GM19395 (cell line): ENCODE measurements around the gene HYAL2.

Experiments used
- ATAC-seq: cut with Tn5 transposase; IDR thresholded peaks from one replicate; pipeline ENCODE4 v1.9.1; 2021; ENCODE audit warnings: mild to moderate bottlenecking, moderate library complexity; ENCODE audit not compliant: unreplicated experiment

HYAL2 gene

DNA sequence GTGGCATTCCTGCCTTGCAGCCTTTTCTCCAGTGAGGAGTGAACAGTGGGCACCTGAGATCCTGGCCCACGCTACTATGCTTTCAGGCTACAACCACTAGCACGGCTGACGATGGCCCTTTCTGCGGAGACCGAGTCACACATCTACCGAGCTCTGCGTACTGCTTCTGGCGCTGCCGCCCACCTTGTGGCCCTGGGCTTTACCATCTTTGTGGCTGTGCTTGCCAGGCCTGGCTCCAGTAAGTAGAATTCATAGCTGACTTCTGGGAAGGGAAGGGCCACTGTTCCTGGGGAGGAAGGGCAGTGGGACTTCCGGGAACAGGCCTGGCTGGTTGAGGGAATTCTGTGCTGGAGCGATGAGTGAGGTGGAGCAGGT lies 28.8 kb upstream of the HYAL2 start:
- ATAC-seq, result no peak

DNA sequence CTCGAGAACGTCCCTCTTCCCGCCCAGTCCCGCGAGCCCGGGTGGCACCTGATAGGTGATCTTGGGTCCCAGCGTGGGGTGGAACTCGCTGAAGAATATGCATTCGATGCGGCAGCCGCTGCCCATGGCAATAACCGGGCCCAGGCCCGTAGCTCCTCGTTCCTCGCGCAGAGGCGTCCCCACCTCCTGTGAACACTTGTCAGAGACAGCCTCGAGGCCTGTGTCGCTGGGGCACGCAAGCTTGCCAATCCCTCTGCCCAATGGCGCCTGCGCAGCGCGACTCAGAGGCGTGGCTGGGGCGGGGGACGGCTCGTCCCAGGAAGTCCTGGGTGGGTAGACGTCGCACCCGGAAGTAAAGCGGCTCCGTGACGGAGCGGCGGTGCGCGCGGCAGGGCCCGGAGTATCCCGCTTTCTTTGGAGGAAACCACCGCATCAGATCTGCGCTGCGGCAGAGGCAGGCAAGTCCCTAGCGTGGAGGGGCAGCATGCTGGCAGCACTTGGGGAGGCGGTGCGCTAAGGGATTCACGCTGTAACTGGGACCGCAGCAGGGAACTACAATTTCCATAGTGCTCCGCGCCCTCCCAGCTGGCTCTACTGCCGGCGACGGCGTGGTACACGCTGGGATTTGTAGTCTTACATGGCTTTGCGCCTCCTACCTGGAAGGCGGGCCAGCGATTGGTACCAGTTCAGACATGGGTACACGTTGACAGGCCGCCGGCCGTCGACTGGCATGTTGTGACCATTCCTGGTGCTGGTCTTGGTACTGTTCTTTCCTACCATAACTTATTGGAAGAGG lies 28.2 kb upstream of the HYAL2 start, which contains the start of the genes CYB561D2 and NPRL2:
CYB561D2 (plus strand) TSS at position 336 of the 796 bp plus-strand sequence. CDS start 572 bp downstream, outside the sequence.
NPRL2 (minus strand) TSS at position 249 of the 796 bp plus-strand sequence; CDS start at position 126, 123 bp downstream.
- peak; percentile 86 for ATAC-seq

DNA sequence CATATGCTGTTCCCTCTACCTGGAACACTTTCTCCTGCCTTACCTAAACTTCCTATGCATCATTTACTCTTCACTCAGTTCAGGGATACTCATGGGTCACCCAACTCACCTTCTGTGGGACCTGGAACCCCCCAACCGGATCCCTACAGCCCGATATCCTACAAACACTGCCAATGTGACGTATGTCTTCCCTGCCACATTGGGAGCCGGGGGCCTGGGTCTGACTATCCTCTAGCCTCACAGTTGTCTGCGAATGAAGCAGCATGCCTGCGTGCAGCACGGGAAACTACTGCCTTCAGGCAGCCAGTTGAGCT lies 27.6 kb upstream of the HYAL2 start:
- no peak for ATAC-seq

DNA sequence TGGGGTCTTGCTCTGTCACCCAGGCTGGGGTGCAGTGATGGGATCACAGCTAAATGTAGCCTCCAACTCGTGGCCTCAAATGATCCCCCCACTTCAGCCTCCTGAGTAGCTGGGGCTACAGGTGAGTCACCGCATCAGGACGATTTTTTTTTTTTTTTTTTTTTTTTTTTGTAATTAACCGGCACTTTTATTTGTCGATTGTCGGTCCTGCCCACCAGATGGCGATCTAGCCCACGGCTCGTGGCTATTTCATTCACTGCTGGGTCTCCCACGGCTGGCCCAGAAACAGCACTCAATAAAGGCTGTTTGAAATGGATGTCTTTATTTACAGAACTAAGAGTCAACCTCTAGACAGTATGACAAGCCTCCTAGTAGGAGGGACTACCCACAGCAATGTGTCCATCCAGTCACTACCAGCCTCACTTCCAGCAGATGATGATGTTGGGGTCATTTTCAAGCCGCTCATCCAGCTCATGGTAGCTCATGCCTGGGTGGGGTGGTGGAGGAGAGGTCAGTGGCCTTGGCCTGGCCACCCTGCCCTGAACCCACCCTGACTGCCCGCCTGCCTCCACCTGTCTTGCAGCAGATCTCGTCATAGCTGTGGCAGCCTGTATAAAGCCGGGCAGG lies 24.8 kb upstream of the HYAL2 start:
- no peak for ATAC-seq

DNA sequence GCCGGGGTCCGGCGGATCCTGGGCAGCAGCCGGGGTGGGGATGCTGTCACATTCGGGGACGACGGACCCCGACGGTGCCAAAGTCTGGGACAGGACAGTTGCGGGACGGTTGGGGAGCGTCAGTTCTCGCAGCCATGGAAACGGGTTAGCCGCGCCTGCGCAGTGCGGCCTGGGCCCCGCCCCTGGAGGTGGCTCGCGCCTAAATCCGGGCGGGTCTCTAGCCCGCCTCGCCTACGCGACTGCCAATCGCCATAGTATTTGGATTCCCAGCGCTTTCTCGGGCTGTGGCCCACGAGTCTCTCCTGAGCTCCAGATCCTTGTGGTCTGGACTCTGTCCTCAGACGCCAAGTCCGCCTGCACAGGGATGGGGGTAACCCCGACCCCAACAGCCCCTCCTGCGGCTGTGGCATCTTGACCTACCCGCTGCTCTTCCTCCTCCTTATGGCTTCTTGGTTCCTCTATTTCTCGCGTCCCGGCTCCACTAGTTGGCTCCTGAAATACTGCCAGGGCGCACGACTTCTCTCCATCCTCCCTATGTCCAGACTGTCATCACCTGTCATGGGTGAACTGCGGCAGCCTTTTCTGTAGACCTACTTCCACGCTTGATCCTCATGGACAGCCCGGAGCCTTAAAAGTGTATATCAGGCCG lies 23.2 kb upstream of the HYAL2 start, which contains the start of gene ZMYND10:
ZMYND10 (minus strand) TSS at position 147 of the 649 bp plus-strand sequence. CDS start 153 bp downstream, outside the sequence.
- no peak for ATAC-seq

DNA sequence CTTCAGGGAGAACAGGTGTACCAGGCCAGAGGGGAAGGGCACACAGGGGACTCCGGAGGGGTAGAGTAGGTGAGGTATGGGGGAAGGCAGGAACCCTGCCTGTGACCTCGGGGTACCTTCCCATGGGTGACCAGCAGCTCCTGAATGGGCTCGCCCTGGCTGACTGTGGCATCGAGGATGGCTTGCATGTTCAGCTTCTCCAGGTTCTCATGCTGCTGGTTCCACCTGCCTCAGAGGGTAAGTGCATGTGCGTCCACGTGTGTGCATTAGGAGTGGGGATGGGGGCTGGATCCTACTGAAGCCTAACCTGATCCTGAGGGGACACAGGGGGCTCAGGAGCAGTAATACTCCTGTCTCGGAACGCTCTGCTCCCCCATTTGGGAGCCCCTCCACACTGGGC lies 22.5 kb upstream of the HYAL2 start:
- no peak for ATAC-seq

DNA sequence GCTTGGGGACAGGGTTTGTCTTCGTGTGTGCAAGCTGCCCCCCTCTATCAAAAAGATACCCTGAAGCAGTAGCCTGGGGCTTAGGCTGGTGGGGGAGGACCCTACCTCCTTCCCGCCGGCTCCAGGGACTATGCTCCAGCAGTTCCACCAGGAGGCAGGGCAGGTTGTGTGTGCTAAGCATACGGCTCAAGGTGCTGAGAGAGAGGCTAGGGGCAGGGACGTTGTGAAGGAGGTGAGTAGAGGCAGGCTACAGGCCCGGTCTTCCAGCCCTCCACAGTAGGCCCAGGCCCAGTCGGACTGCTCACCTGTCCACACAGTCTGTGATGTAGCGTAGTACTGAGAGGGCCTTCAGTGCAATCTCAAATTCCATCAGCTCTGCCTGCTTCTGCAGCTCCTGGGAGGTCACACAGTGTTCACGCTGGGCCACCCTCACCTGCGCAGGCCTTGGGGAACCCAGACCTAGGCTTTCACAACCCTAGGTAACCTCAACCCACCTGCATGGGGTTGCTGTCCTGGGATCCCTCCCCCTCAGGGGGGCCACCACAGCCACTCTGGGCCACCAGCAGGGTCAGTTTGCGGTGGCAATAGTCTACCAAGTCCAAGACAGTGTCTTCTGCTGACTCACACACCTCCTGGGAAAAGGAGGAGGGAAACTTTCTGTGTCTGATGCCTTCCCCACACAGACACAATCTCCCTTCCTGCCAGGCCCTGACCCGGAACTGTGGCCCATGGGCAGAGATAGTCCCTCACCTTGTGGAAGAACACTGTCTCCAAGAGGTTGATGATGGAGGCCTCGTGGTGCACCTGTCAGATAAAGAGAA lies 20.5 kb upstream of the HYAL2 start:
- no peak for ATAC-seq

DNA sequence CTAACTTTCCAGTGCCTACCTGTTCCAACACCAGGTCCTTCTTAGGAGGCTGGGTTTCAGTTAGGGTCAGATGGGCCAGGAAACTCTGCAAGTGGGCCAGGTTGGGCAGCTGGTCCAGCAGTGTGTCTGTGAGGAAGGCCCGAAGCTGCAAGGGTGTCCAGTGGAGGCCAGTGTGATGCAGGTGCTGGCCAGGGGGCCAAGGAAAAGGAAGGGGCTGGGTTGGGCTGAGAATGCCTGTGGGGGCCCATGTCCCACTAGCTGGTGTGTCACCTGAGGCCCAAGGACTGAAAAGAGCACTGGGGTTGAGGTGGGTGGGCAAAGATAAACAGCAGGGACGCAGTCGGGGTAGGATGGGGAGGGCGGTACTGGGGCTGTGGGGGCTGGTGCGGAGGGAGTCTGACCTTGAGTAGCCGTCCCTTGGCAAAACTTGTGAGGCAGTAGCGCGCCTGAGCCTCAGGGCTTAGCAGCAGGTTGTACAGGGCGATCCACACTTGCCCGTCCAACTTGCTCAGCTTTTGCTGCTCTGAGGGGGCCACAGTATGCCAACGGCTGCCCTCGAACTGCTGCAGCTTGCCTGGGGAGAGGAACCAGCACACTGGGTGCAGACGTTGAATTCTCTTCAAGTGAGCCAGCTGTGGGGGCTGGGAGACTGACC lies 19.6 kb upstream of the HYAL2 start:
- ATAC-seq, result no peak

DNA sequence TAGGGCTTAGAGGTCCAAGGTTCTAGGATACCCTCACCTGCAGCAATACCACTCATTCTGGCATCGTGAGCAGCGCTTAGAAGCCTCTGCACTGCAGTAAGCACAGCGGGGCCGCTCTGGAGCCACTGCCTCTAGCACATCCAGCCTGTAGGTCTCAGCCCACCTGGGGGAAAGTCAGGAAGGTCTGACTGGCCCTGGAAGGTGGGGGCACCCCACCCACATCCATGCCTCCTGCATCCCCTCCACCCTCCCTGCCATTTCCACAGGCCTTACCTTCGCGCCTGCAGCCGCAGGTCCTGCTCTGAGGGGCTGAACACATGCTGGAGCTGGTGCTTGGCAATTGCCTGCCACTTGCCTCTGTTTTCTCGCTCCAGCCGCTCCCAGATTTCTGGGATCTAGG lies 19.0 kb upstream of the HYAL2 start:
- ATAC-seq, result no peak

DNA sequence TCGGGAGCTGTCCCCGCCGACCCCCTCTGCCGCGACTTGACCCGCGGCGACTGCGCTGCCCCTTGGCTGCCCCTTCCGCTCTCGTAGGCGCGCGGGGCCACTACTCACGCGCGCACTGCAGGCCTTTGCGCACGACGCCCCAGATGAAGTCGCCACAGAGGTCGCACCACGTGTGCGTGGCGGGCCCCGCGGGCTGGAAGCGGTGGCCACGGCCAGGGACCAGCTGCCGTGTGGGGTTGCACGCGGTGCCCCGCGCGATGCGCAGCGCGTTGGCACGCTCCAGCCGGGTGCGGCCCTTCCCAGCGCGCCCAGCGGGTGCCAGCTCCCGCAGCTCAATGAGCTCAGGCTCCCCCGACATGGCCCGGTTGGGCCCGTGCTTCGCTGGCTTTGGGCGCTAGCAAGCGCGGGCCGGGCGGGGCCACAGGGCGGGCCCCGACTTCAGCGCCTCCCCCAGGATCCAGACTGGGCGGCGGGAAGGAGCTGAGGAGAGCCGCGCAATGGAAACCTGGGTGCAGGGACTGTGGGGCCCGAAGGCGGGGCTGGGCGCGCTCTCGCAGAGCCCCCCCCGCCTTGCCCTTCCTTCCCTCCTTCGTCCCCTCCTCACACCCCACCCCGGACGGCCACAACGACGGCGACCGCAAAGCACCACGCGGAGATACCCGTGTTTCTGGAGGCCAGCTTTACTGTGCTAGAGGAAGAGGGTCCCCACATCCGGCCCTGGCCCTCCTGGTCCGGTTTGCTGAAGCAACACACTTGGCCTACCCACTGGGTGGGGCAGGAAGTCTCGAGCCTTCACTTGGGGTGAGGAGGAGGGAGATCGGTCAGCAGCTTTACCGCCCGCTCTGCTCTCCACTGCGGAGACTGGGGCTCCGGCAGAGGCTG lies 18.1 kb upstream of the HYAL2 start, which contains the start of gene RASSF1:
RASSF1 (minus strand) TSS at position 389 of the 882 bp plus-strand sequence; CDS start at position 358, 31 bp downstream.
- no peak for ATAC-seq

DNA sequence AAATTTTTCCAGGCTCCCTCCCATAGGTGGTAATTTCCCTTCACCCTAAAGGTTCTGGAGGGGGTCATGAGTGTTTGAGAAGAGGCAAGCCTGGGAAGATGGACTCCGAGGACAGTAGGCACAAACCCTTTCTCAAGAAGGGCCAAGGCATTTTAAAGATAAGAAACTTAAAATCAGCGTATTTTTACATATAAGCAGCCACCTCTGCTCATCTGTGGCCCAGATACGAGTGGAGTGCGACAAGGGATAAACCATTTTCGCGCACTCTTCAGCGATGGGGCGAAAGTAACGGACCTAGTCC lies 17.6 kb upstream of the HYAL2 start:
- ATAC-seq, result no peak

DNA sequence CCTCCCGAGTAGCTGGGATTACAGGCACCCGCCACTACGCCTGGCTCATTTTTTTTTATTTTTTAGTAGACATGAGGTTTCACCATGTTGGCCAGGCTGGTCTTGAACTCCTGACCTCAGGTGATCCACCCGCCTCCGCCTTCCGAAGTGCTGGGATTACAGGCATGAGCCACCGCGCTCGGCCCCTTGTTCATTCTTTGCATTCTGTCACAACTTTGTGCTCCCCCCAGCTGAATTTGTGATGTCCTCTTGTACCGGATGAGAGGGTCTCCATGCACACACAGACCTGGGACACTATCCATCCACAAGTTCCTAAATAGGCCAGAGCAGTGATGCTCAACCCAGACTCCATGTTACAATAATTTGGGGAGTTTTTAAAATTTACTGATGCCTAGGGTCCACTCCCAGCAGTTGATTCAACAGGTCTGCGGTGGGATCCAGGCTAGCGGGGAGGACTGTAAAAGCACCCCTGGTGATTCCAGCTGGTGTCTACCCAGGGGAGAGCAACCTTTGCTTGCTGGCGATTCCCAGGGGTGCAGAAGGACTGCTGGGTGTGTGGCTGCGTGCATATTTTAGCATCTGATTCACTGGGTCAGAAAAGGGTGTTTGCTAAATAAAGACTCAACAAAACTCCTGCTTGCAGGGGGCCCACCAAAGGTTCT lies 17.1 kb upstream of the HYAL2 start:
- no peak for ATAC-seq

DNA sequence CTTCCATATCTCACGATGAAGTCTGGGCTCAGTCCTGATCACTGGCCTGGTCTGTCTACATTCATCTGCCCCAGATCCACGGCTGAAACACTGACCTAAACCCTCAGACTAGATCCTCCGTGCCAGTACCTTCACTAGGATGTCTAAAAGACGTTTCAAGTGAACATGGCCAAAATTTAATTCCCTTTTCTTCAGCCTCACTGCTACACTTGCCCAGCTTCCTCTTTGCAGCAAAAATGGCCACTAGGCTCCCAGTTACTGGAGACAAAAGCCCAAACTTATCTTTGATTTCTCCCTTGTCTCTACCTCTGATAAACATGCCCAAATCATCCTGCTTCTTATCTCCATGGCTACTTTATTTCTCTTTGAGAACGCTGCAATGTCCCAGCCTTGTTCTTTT lies 16.4 kb upstream of the HYAL2 start:
- ATAC-seq, result no peak

DNA sequence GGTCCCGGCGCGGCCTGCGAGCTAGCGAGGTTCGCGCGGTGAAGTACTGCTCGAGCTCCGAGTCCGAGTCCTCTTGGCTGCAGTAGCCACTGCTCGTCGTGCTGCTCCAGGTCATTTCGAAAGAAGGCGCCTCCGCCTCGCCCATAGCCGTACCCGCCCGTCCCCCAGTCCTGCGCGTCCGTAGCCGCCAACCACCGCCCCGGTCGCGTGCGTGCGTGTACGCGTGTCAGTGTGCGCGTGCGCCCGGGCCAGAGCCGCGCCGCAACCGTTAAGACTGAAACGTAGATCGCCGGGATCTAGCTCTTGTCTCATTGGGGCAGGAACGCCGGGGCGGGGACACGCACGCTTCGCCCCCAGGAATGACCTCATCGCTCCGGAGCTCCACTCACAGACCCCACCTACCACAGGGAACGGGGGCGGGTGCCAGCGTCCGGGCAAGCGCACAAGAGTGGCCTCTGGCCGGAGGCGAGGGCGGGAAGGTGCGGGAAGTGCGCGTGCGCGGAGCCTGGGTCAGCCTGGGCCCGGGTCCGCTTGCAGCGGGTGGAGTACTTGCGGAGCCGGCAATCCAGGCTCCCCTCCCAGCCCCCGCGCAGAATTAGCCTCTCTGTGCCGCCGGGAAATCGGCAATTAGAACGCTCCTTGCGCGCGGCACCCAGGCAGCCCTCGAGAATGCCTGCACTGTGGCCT lies 14.8 kb upstream of the HYAL2 start:
- ATAC-seq, result peak; percentile 76

DNA sequence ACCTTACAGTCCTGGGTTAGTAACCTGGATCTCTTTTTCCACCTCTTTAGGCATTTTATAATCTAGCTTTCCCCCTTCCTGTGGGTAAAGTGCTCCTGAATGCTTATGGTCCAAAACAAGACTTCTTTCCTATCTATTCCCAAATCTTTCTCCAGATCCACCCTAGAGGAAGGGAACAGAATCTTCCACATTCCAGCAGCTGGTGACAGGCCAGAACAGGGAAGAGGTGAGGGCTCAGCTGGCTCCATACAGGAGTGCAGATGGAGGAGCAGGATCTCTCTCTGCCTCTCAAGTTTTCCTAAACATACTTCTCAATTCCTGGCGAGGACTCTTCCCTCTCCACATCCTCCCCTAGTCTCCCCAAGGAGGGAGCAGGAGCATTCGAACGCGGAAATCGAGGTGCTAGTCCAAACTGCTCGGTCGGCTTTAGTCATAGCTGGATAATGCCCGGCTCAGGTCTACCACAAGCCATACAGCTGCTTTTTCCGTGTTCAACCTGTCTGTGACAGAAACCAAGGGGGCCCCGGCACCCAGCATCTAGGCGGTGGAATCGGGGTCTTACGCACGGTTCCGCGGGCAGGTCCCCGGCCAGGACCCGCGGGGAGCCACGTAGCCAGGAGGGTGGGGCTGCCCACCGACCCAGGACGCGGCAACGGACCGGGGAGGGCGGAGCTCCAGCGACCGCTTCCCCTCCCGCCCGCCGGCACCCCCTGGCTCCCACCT lies 14.1 kb upstream of the HYAL2 start:
- peak; percentile 34 for ATAC-seq

DNA sequence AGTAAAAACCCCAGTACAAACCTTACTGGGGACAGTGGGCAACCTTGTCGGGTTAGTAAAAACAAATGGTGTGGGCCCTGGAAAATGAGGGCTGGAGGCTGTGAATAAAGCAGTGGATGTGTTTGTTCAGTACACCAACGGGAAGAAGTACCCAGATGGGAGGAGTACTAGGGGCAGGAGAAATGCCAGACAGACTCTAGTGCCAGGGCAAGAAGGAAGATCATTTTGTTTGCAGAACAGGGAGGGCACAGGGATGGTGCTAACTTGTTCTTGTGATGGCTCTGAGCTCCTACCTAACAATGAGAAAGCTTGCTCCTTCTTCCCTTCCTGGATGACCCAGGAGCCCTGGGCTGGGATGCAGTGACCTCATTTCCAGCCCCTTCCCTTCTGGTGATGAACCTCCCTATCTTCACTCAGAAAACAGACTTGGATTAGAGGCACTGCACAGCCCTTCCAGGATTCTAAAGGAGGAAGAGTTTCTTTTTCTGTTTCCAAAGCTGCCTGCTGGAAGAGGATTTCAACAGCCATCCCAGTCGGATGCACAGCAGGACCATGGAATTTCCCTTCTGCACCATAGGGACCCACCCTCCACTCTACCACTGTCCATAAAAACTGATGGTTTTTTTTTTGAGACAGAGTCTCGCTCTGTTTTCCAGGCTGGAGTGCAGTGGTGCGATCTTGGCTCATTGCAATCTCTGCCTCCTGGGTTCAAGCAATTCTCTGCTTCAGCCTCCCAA lies 12.0 kb upstream of the HYAL2 start:
- ATAC-seq, result no peak

DNA sequence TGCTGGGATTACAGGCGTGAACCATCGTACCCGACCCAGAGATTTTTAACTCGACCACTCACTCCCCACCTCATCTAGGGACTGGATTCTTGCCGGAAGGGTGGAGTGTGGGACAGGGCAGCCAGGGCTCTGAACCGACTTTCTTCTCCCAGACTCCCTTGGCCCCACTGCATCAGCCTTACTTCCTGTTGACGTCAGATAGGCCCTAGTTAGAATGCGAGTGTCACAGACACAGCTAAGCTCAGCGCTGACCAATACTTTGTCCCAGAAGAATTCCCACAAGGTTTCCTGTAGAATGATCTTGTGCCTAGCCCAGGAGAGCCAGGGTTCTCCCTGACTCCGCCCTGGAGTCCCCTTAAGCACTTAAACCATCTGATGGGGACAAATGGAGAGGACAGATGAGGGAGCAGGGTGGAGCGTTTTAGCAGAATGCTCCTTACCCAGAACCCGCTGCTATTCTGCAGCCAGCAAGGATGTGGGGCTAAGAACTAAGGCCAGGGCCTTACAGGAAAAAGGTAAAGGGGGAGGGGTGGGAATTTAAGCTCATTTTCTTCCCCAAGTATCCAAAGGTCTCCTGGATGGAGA lies 11.3 kb upstream of the HYAL2 start:
- ATAC-seq, result no peak
